Endothelial cell of umbilical vein (primary cell): ENCODE data around the gene FGFR3. TPM values are rescaled to one million over a fixed set of nuclear protein-coding genes. Genes with fewer than 3 reads are reported as not detected.

Experiments used
- BruUV-seq: library from RNA; stranded (reverse); fragments of 400-500 nt; replicated peaks from 2 replicates; lab custom pipeline; 2021; lab: Mats Ljungman, UMichigan
- CTCF ChIA-PET: fragments of 300-600, 350-600 bp; sonication (Branson Sonifier 250); formaldehyde crosslinking; loops from one replicate; lab custom pipeline; 2021; ENCODE audit warnings: antibody characterized with exemption, inconsistent platforms; lab: Charles Lee
- POLR2A ChIA-PET: fragments of 300-600, 350-600 bp; sonication (Branson Sonifier 250); formaldehyde crosslinking; loops from one replicate; lab custom pipeline; 2021; ENCODE audit warnings: antibody characterized with exemption, inconsistent platforms; lab: Charles Lee
- DNase-seq: peaks from one replicate; pipeline ENCODE4 v3.0.0-alpha.2; 2011; ENCODE audit warnings: low read depth, low spot score
- FAIRE-seq: peaks from 2 replicates; lab custom pipeline; 2011; peaks lifted over from hg19 to GRCh38; lab: Jason Lieb, UNC
- H2AFZ ChIP-seq: 2 replicates; pipeline ENCODE4 v1.6.0; 2012; ENCODE audit warnings: low read depth, low read length, control low read depth, inconsistent platforms
- H3K27ac ChIP-seq: 2 replicates; pipeline ENCODE4 v1.5.1; 2011; ENCODE audit warnings: low read depth, mild to moderate bottlenecking, control low read depth, low read length, moderate library complexity; ENCODE audit not compliant: insufficient read depth
- H3K27me3 ChIP-seq, 2 experiments: 2 replicates each; pipeline versions ENCODE4 v1.6.0 to v1.6.1; 2011; ENCODE audit warnings: low read length in 2 of 2, mixed read lengths in 1 of 2; ENCODE audit not compliant: control insufficient read depth in 2 of 2, insufficient read depth in 2 of 2
- H3K36me3 ChIP-seq, 2 experiments: 2 replicates in 1 of 2; 3 replicates in 1 of 2; pipeline ENCODE4 v1.5.1; 2011; ENCODE audit warnings: low read length in 2 of 2, mild to moderate bottlenecking in 1 of 2, moderate library complexity in 1 of 2; ENCODE audit not compliant: control insufficient read depth in 2 of 2, insufficient read depth in 2 of 2; ENCODE audit errors: extremely low read depth in 1 of 2
- H3K4me1 ChIP-seq: 3 replicates; pipeline ENCODE4 v1.5.1; 2011; ENCODE audit warnings: mild to moderate bottlenecking, low read length; ENCODE audit not compliant: control insufficient read depth, insufficient read depth; ENCODE audit errors: extremely low read depth
- H3K4me2 ChIP-seq: 2 replicates; pipeline ENCODE4 v1.6.1; 2011; ENCODE audit warnings: low read length, control low read depth, mixed read lengths; ENCODE audit not compliant: insufficient read depth
- H3K4me3 ChIP-seq, 3 experiments: fragments of 200-600 bp in 1 of 3; sonication (generic), shearing (Covaris generic) in 1 of 3; replicated peaks in 1 of 3; 2 replicates each; pipeline ENCODE4 v1.5.1; 2011 to 2016; ENCODE audit warnings: control low read depth in 3 of 3, low read length in 3 of 3, mild to moderate bottlenecking in 2 of 3, inconsistent platforms in 1 of 3, low read depth in 1 of 3, moderate library complexity in 1 of 3; ENCODE audit not compliant: insufficient read depth in 1 of 3
- H3K79me2 ChIP-seq: 2 replicates; pipeline ENCODE4 v1.6.0; 2012; ENCODE audit warnings: low read length, inconsistent platforms; ENCODE audit not compliant: control insufficient read depth, insufficient read depth
- H3K9ac ChIP-seq: replicated peaks from 2 replicates; pipeline ENCODE3; 2011; ENCODE audit warnings: low read length, control low read depth; ENCODE audit not compliant: insufficient read depth; ENCODE audit errors: extremely low read depth
- H3K9me1 ChIP-seq: replicated peaks from 3 replicates; pipeline ENCODE4 v1.6.0; 2011; ENCODE audit warnings: mild to moderate bottlenecking, low read length; ENCODE audit not compliant: control insufficient read depth, insufficient read depth; ENCODE audit errors: extremely low read depth
- H3K9me3 ChIP-seq: replicated peaks from 2 replicates; pipeline ENCODE4 v1.5.1; 2012; ENCODE audit warnings: low read length, inconsistent platforms; ENCODE audit not compliant: control insufficient read depth, insufficient read depth
- H4K20me1 ChIP-seq: replicated peaks from 2 replicates; pipeline ENCODE3; 2011; ENCODE audit warnings: mild to moderate bottlenecking, low read length; ENCODE audit not compliant: control insufficient read depth, insufficient read depth; ENCODE audit errors: extremely low read depth
- CTCF ChIP-seq, 2 donors: IDR thresholded peaks; 1 replicate in 1 of 2; 2 replicates in 1 of 2; pipeline ENCODE4 v1.5.1; 2011; ENCODE audit warnings: low read length in 2 of 2, mild to moderate bottlenecking in 2 of 2, moderate library complexity in 2 of 2, control low read depth in 1 of 2, inconsistent platforms in 1 of 2, low read depth in 1 of 2; ENCODE audit not compliant: insufficient read depth in 1 of 2; ENCODE audit errors: extremely low read depth in 1 of 2
- EZH2 ChIP-seq: IDR thresholded peaks from 2 replicates; pipeline ENCODE4 v1.6.1; 2012; ENCODE audit warnings: borderline replicate concordance, low read depth, mild to moderate bottlenecking, moderate library complexity, low read length, inconsistent platforms; ENCODE audit not compliant: severe bottlenecking
- FOS ChIP-seq: IDR thresholded peaks from 2 replicates; pipeline ENCODE4 v1.6.1; 2011; ENCODE audit warnings: mild to moderate bottlenecking, low read length, moderate library complexity, borderline replicate concordance; ENCODE audit not compliant: insufficient read depth
- GATA2 ChIP-seq: IDR thresholded peaks from 2 replicates; pipeline ENCODE4 v1.7.0; 2011; ENCODE audit warnings: low read depth, mild to moderate bottlenecking, moderate library complexity, mixed read lengths, low read length; ENCODE audit not compliant: insufficient read length, insufficient read depth
- JUN ChIP-seq: IDR thresholded peaks from 2 replicates; pipeline ENCODE4 v1.6.1; 2011; ENCODE audit warnings: borderline replicate concordance, low read depth; ENCODE audit not compliant: insufficient read length, insufficient read depth
- MAX ChIP-seq: IDR thresholded peaks from 2 replicates; pipeline ENCODE4 v1.6.1; 2011; ENCODE audit not compliant: insufficient read depth, insufficient read length
- MYC ChIP-seq: IDR thresholded peaks from one replicate; pipeline ENCODE4 v1.6.1; 2011; ENCODE audit warnings: mild to moderate bottlenecking, low read depth, low read length
- POLR2A ChIP-seq: IDR thresholded peaks from 2 replicates; pipeline ENCODE4 v1.6.1; 2012; ENCODE audit warnings: low read depth, mild to moderate bottlenecking, control low read depth, low read length
- POLR2AphosphoS5 ChIP-seq: IDR thresholded peaks from 2 replicates; pipeline ENCODE4 v1.6.1; 2012; ENCODE audit warnings: low read depth, mild to moderate bottlenecking, control low read depth, low read length, moderate library complexity; ENCODE audit not compliant: insufficient read depth
- dilution Hi-C: fragments of 300-500 bp; cut with MboI; formaldehyde crosslinking; loops from one replicate; pipeline ENCODE4 v1.15.0; 2019; ENCODE audit warnings: low sequenced_read_pairs; ENCODE audit not compliant: extremely low pct_ligation_motif_present
- intact Hi-C: fragments of 100-400 bp; cut with micrococcal nuclease; formaldehyde crosslinking; loops from one replicate; pipeline ENCODE4 v1.10.0; 2022
- polyA plus RNA-seq, 4 experiments: library from polyadenylated mRNA; depleted of rRNA in 3 of 4; stranded (reverse) in 3 of 4; unstranded in 1 of 4; fragments of >200 nt; gene quantifications; 2 replicates each; pipeline versions ENCODE4 v1.2.1 to v1.2.3, GENCODE V29; 2011 to 2012; ENCODE audit warnings: missing spikeins in 1 of 4
- total RNA-seq: library from RNA; stranded (reverse); gene quantifications from 2 replicates; pipeline ENCODE4 v1.2.3, GENCODE V29; 2021

Gene FGFR3
- total and polyA plus RNA-seq, 2 donors (not counting 3 experiments of a cell fraction or from before 2014, with no cell fraction given) = 0.73 to 1.2 TPM

GRCh38 chr4:1808396-1808795 is 15.3 kb downstream of the FGFR3 start:
- Histone ChIP-seq H3K36me3 (peaks cover 0 to 1% of the 10 kb centered on the region in 2 experiments), H3K4me2 (no peak overlapping the region), H3K79me2 (no peaks in the 10 kb centered on the region), H3K27ac (no peak overlapping the region), H3K9me3 (no peaks in the 10 kb centered on the region), H3K9me1 (no peaks in the 10 kb centered on the region), H3K9ac (no peak overlapping the region), H4K20me1 (no peaks in the 10 kb centered on the region), H3K4me1 (no peaks in the 10 kb centered on the region), H2AFZ (no peak overlapping the region), H3K27me3 (no peaks in the 10 kb centered on the region), H3K4me3 (no peak overlapping the region)
- FAIRE-seq = no peak
- intact Hi-C loops = no loop called here
- ChIA-PET CTCF (interaction anchor here (1.0 to 9.5 kb wide), 13 partner anchors 13 to 115 kb away, joined by 3 to 198 read pairs (median 5); partner anchors contain the start of gene FGFR3), POLR2A (no interaction called here)
- BruUV-seq = no TSS peak
- dilution Hi-C loops = no loop called here
- DNase-seq = no peak
- TF ChIP-seq FOS (no peak), MYC (no peak), MAX (no peak), POLR2AphosphoS5 (no peak), EZH2 (no peak), GATA2 (no peak), POLR2A (no peak), JUN (no peak), CTCF (IDR thresholded peaks at IDR 0.05; ENCODE audit: extremely low read depth in 1 of 2, insufficient read depth in 1 of 2, low read depth in 1 of 2, low read length in 2 of 2) (no peak)
